Natural killer cell (primary cell): ENCODE results near the gene CROCC. TPM values are rescaled to one million over a fixed set of nuclear protein-coding genes. Genes with fewer than 3 reads are reported as not detected.

Source experiments
- ATAC-seq, 3 donors: fragments of 150-1000 bp in 2 of 3; fragments of 200-7000 bp in 1 of 3; cut with Tn5 transposase; 1 replicate in 1 of 3; 2 replicates in 2 of 3; pipeline ENCODE4 v1.10.0; 2021; ENCODE audit warnings: mild to moderate bottlenecking in 2 of 3, moderate library complexity in 2 of 3
- DNase-seq, 2 donors: peaks; one replicate each; pipeline versions ENCODE4 v3.0.0 to v3.0.0-alpha.2; 2013 to 2021; ENCODE audit warnings: mixed read lengths in 1 of 2
- H3K27ac ChIP-seq: one replicate; pipeline ENCODE4 v1.5.1; 2013; ENCODE audit warnings: mild to moderate bottlenecking, low read length
- H3K27me3 ChIP-seq: one replicate; pipeline ENCODE4 v1.6.1; 2013; ENCODE audit warnings: low read length; ENCODE audit not compliant: control insufficient read depth, insufficient read depth
- H3K36me3 ChIP-seq: one replicate; pipeline ENCODE4 v1.6.1; 2013; ENCODE audit warnings: low read length; ENCODE audit not compliant: control insufficient read depth, insufficient read depth
- H3K4me1 ChIP-seq: one replicate; pipeline ENCODE4 v1.6.1; 2013; ENCODE audit warnings: low read length; ENCODE audit not compliant: control insufficient read depth, insufficient read depth
- H3K4me3 ChIP-seq: one replicate; pipeline ENCODE4 v1.5.1; 2013; ENCODE audit warnings: low read length
- H3K9me3 ChIP-seq: one replicate; pipeline ENCODE4 v1.6.1; 2013; ENCODE audit warnings: low read length; ENCODE audit not compliant: control insufficient read depth, insufficient read depth
- H3K27ac Mint-ChIP-seq, 2 donors: one replicate each; pipeline ENCODE4 v1.8.0; 2022; ENCODE audit warnings: mild to moderate bottlenecking in 2 of 2, mixed read lengths in 2 of 2, moderate library complexity in 1 of 2
- H3K27me3 Mint-ChIP-seq, 2 donors: one replicate each; pipeline ENCODE4 v1.8.0; 2022; ENCODE audit warnings: low read depth in 2 of 2, mixed read lengths in 2 of 2
- H3K36me3 Mint-ChIP-seq: one replicate; pipeline ENCODE4 v1.8.0; 2022; ENCODE audit warnings: mixed read lengths
- H3K4me1 Mint-ChIP-seq, 2 donors: one replicate each; pipeline ENCODE4 v1.8.0; 2022; ENCODE audit warnings: mixed read lengths in 2 of 2
- H3K4me3 Mint-ChIP-seq: one replicate; pipeline ENCODE4 v1.8.0; 2022; ENCODE audit warnings: mild to moderate bottlenecking, moderate library complexity, mixed read lengths
- H3K9me3 Mint-ChIP-seq, 2 donors: one replicate each; pipeline ENCODE4 v1.8.0; 2022; ENCODE audit warnings: mixed read lengths in 2 of 2
- WGBS: methylation state at CpG from one replicate; pipeline ENCODE4 v1.1.7; 2013; ENCODE audit warnings: missing lambda C conversion rate; ENCODE audit not compliant: insufficient coverage; 5-methylcytosine and 5-hydroxymethylcytosine counted together
- intact Hi-C: fragments of 100-400 bp; cut with micrococcal nuclease; formaldehyde crosslinking; loops from one replicate; pipeline ENCODE4 v1.14.2; 2022
- total RNA-seq, 4 donors: library from RNA; stranded (reverse); fragments of 120-200 nt in 1 of 4; gene quantifications; one replicate each; pipeline versions ENCODE4 v1.2.3 to v1.2.4, GENCODE V29; 2013 to 2022
- TF ChIP-seq, protein P1 (sequence below): fragments of 200-600 bp; IDR thresholded peaks from one replicate; pipeline ENCODE4 v1.8.0; 2022; ENCODE audit warnings: antibody characterized with exemption

Gene CROCC
- total RNA-seq, 3 donors from 2014 or later (not counting 1 experiment from before 2014, with no cell fraction given) = 51.7 to 62.9 (median 59.1) TPM

DNA sequence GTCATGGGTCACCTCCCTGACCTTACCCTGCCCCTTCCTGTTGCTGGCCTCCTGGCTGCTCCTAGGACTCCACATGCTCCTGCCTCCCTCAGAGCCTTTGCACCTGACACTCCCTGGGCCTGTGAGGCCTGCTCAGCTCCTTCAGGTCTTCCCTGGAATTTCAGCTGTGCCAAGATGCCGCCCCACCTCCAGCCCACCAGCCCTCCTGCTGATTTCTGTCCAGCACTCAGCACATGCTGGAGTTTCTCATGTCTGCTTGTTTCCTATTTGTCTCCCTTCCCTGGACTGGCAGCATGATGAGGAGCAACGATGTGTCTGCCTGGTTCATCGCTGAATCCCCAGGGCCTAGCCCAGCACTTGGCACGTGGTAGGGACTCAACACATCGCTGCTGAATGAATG lies 55.6 kb downstream of the CROCC start:
- TF ChIP-seq, protein P1, sequence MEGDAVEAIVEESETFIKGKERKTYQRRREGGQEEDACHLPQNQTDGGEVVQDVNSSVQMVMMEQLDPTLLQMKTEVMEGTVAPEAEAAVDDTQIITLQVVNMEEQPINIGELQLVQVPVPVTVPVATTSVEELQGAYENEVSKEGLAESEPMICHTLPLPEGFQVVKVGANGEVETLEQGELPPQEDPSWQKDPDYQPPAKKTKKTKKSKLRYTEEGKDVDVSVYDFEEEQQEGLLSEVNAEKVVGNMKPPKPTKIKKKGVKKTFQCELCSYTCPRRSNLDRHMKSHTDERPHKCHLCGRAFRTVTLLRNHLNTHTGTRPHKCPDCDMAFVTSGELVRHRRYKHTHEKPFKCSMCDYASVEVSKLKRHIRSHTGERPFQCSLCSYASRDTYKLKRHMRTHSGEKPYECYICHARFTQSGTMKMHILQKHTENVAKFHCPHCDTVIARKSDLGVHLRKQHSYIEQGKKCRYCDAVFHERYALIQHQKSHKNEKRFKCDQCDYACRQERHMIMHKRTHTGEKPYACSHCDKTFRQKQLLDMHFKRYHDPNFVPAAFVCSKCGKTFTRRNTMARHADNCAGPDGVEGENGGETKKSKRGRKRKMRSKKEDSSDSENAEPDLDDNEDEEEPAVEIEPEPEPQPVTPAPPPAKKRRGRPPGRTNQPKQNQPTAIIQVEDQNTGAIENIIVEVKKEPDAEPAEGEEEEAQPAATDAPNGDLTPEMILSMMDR = no peak
- H3K27ac ChIP-seq = no peak overlapping the region
- Mint-ChIP-seq H3K36me3 (peaks cover 6% of the 10 kb centered on the region), H3K4me3 (no peak overlapping the region), H3K4me1 (peaks cover 0 to 10% of the 10 kb centered on the region in 2 donors), H3K27me3 (peaks cover 12 to 19% of the 10 kb centered on the region in 2 donors), H3K9me3 (no peaks in the 10 kb centered on the region), H3K27ac (no peak overlapping the region)
- H3K36me3 ChIP-seq = no peaks in the 10 kb centered on the region
- intact Hi-C loops = no loop called here
- WGBS = 95% methylated on average over 5 of the region's 5 CpGs
- H3K9me3 ChIP-seq = no peaks in the 10 kb centered on the region
- peaks cover 7% of the 10 kb centered on the region for H3K4me1 ChIP-seq
- DNase-seq (no peak), ATAC-seq (no peak)
- H3K4me3 ChIP-seq = no peak overlapping the region
- peaks cover 10% of the 10 kb centered on the region for H3K27me3 ChIP-seq

DNA sequence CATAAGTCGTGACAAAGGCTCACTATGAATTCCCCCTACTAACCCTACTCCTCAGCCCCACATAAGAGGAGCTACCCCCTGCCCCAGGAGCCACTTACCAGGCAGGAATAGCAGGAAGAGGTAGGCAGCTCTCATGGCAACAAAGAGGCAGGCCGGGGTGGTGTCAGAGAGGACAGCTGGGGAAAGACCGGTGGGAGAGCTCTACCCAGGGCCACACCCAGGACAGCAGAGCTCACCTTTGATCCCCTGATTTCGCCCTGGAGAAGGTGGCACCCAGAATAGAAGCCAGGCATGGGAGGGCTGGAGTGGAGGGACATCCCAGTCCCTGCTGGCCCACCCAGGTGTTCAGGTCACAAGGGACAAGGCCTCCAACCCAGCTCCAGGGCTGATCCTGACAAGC lies 56.4 kb downstream of the CROCC start:
- TF ChIP-seq, protein P1 = no peak
- no peak overlapping the region for H3K27ac ChIP-seq
- no peak overlapping the region for H3K27ac Mint-ChIP-seq

DNA sequence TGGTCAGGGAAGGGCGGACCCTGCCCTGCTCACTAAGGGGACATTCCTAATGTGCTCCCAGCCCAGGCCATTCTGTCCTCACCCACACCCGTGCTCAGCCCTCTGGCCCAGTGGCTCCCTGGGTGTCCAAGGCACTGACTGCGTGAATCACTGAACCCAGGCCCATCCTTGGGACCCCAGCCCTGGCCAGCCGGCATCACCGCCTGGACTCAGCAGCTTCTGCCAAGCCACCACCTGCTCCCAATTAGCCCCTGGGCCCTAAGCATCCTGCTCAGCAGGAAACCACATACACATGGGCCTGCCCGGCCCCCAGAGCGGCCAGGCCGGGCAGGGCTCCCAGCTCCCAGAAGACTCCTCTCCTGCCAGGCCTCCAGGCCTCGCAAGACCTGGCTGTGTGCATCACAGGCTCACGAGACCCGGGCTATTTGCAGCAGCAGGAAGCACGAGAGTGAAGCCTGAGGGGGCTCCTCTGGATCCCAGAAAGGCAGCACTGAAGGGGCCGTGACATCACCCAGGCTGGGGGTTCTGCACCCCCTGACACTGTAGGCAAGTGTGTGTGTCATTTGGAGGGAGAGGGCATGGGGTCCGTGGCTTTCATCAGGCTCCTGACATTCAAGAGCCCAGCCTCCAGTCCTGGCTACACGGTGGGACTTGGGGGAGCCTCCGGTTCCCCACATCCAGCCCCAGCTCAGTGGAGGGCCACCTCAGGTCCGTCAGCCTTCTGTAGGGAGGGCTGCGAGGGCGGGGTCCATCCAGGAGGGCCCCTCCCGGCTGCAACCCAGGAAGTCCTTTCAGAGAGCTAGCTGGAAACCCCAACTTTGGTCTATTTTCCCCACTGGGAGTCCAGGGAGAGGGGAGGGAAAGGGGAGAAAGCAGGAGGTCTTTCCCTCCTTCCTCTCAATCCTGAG lies 57.1 kb downstream of the CROCC start:
- H3K4me1 ChIP-seq = peaks cover 7% of the 10 kb centered on the region
- Mint-ChIP-seq H3K36me3 (peaks cover 6% of the 10 kb centered on the region), H3K27me3 (peaks cover 20 to 27% of the 10 kb centered on the region in 2 donors), H3K4me3 (no peak overlapping the region), H3K27ac (no peak overlapping the region), H3K9me3 (no peaks in the 10 kb centered on the region), H3K4me1 (peaks cover 0 to 15% of the 10 kb centered on the region in 2 donors)
- H3K27me3 ChIP-seq = peaks cover 10% of the 10 kb centered on the region
- ATAC-seq (no peak), DNase-seq (no peak)
- TF ChIP-seq, protein P1 = no peak
- no peaks in the 10 kb centered on the region for H3K36me3 ChIP-seq
- H3K4me3 ChIP-seq = no peak overlapping the region
- 53% methylated on average over 20 of the region's 20 CpGs for WGBS
- no peak overlapping the region for H3K27ac ChIP-seq
- intact Hi-C loops = no loop called here
- H3K9me3 ChIP-seq = no peaks in the 10 kb centered on the region

More for the DNA sequence above, 56.4 kb downstream of the CROCC start:
- WGBS = 92% methylated on average over 4 of the region's 4 CpGs
- intact Hi-C loops = no loop called here
- Histone ChIP-seq H3K4me1 (peaks cover 7% of the 10 kb centered on the region), H3K4me3 (no peak overlapping the region), H3K36me3 (no peaks in the 10 kb centered on the region), H3K9me3 (no peaks in the 10 kb centered on the region), H3K27me3 (peaks cover 10% of the 10 kb centered on the region)
- Mint-ChIP-seq H3K9me3 (no peaks in the 10 kb centered on the region), H3K4me3 (no peak overlapping the region), H3K27me3 (peaks cover 15 to 23% of the 10 kb centered on the region in 2 donors), H3K4me1 (peaks cover 0 to 11% of the 10 kb centered on the region in 2 donors), H3K36me3 (peaks cover 6% of the 10 kb centered on the region)
- no peak for ATAC-seq
- no peak for DNase-seq
